ENCODE results near the gene GUSB.
A peak's percentile ranks its signal among the peaks of the same experiment; 100 is the strongest.

The GUSB gene

GRCh38 chr7:65923316-65923715 is 58.7 kb downstream of the GUSB start:
- TF ChIP-seq CTCF (IDR thresholded peaks at IDR 0.05; ENCODE audit: unreplicated experiment in 3 of 3): no peak
- Mint-ChIP-seq H3K4me1 (no peaks in the 10 kb centered on the region), H3K27ac (peak overlapping the region in 1 of 3 experiments; percentile 5), H3K36me3 (ENCODE audit: low read depth) (peaks cover 5% of the 10 kb centered on the region), H3K9me3 (no peaks in the 10 kb centered on the region), H3K4me3 (no peak overlapping the region), H3K27me3 (ENCODE audit: low read depth) (no peaks in the 10 kb centered on the region)

GRCh38 chr7:65915921-65916657 is 65.9 kb downstream of the GUSB start:
- Mint-ChIP-seq H3K36me3 (ENCODE audit: low read depth) (peaks cover 23% of the 10 kb centered on the region), H3K9me3 (no peaks in the 10 kb centered on the region), H3K27ac (no peak overlapping the region), H3K4me1 (no peaks in the 10 kb centered on the region), H3K4me3 (no peak overlapping the region), H3K27me3 (ENCODE audit: low read depth) (no peaks in the 10 kb centered on the region)
- TF ChIP-seq CTCF (IDR thresholded peaks at IDR 0.05; ENCODE audit: unreplicated experiment in 3 of 3): no peak

GRCh38 chr7:65912237-65912636 is 69.8 kb downstream of the GUSB start:
- H3K9me3 Mint-ChIP-seq: no peaks in the 10 kb centered on the region
- H3K36me3 Mint-ChIP-seq (ENCODE audit: low read depth): peaks cover 20% of the 10 kb centered on the region
- no peaks in the 10 kb centered on the region for H3K27me3 Mint-ChIP-seq (ENCODE audit: low read depth)
- no peak for TF ChIP-seq CTCF (IDR thresholded peaks at IDR 0.05; ENCODE audit: unreplicated experiment in 3 of 3)
- no peaks in the 10 kb centered on the region for H3K4me1 Mint-ChIP-seq
- H3K4me3 Mint-ChIP-seq: no peak overlapping the region
- no peak overlapping the region for H3K27ac Mint-ChIP-seq
